Measurements from ENCODE around the gene GPR39.

GRCh38 chr2:132384491-132385151, 32.0 kb upstream of the GPR39 start:
- TF ChIP-seq CTCF (IDR thresholded peaks at IDR 0.05) (no peak), ZFX (IDR thresholded peaks at IDR 0.05; ENCODE audit: borderline replicate concordance) (no peak)

All from 22Rv1 (cell line).